ENCODE data around the gene MFAP3L. TPM values are rescaled to one million over a fixed set of nuclear protein-coding genes. Genes with fewer than 3 reads are reported as not detected.

Gene MFAP3L
- total RNA-seq, result 1.7 and 4.0 TPM in 2 replicates

DNA sequence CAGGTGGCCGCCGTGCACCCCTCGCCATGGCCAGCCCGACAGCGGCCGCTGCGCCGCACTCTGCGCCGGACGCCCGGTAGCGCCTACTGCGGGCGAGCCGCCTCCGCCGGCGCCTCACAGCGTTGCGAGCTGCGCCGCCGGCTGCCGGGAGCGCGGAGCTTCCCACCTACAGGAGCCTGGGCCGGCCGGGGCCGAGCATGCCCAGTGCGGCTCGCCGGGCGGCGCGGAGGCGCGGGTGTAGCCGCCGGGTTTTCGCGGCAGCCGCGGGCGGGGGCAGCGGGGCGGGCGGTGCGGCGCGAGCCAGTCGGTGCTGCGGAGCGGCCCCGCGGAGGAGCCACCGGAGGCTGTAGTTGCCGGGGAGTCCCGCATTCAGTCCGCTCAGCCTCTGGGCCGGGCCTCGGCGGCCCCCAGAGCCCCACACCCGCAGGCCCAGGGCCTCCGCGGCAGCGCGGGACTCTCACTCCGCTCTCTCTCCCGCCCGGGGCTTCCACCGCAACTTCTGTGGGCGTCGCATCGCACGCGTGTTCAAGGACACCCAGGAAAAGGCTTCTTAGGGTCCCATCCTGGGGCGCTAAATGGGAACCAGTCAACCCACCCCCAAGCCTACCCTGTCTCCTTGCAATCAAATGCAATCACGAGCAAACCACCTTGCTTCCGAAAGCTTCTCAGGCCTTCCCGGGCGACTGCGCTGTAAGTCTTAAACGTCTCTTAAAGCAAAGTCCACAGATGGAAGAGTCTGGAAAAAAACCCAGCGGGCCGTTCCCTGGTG, at the start of gene MFAP3L:
MFAP3L (minus strand) TSS at position 143 of the 769 bp plus-strand sequence. CDS start 20,518 bp downstream, outside the sequence.

Other genes starting within 250 kb of the MFAP3L start
- gene AADAT, start 63.6 kb upstream of the MFAP3L start, total RNA-seq, result 1.8 and 2.0 TPM in 2 replicates